HEK293 (cell line): ENCODE measurements around the gene SLC46A1.

Experiments
- CTCF ChIA-PET: fragments of 350-600 bp; formaldehyde crosslinking; extraction: SDS; loops from one replicate; lab custom pipeline; 2021; ENCODE audit warnings: antibody characterized with exemption; lab: Yijun Ruan, JAX
- POLR2A ChIA-PET: fragments of 300-600 bp; formaldehyde crosslinking; extraction: SDS; loops from one replicate; lab custom pipeline; 2020; ENCODE audit warnings: antibody characterized with exemption, inconsistent platforms; lab: Yijun Ruan, JAX
- H3K27ac ChIP-seq: fragments of 200-500 bp; sonication (Bioruptor generic); 2 replicates; pipeline ENCODE4 v1.5.1; 2014; ENCODE audit warnings: low read depth, low read length, control low read depth, inconsistent platforms; ENCODE audit errors: extremely low read depth
- H3K36me3 ChIP-seq, 2 experiments: fragments of 200-500 bp in 1 of 2; sonication (Bioruptor generic) in 1 of 2; 1 replicate in 1 of 2; 2 replicates in 1 of 2; pipeline ENCODE4 v1.5.1; 2014 to 2017; ENCODE audit warnings: inconsistent platforms in 2 of 2, low read length in 2 of 2; ENCODE audit not compliant: control insufficient read depth in 2 of 2, insufficient read depth in 1 of 2
- H3K4me1 ChIP-seq: fragments of 200-500 bp; sonication (Bioruptor generic); 2 replicates; pipeline ENCODE4 v1.5.1; 2014; ENCODE audit warnings: mild to moderate bottlenecking, low read length, inconsistent platforms; ENCODE audit not compliant: control insufficient read depth, insufficient read depth
- H3K4me3 ChIP-seq: 2 replicates; pipeline ENCODE4 v1.5.1; 2011; ENCODE audit warnings: low read depth, mild to moderate bottlenecking, control low read depth, low read length, moderate library complexity
- H3K9me3 ChIP-seq: fragments of 200-500 bp; sonication (Bioruptor generic); 2 replicates; pipeline ENCODE4 v1.5.1; 2014; ENCODE audit warnings: low read depth, low read length, inconsistent platforms; ENCODE audit not compliant: control insufficient read depth, insufficient read depth
- HOXA7 ChIP-seq: sonication (generic); formaldehyde crosslinking; IDR thresholded peaks from 2 replicates; pipeline ENCODE4 v1.8.1; 2022; ENCODE audit warnings: missing genetic modification reagents, borderline replicate concordance
- KLF17 ChIP-seq: fragments of 450-650 bp; formaldehyde crosslinking; IDR thresholded peaks from 2 replicates; pipeline ENCODE4 v1.5.1; 2016; ENCODE audit warnings: missing biosample characterization, missing genetic modification characterization
- KLF7 ChIP-seq: fragments of 450-650 bp; formaldehyde crosslinking; IDR thresholded peaks from 2 replicates; pipeline ENCODE4 v1.5.1; 2016; ENCODE audit warnings: missing biosample characterization, missing genetic modification characterization, borderline replicate concordance
- SP3 ChIP-seq: fragments of 450-650 bp; formaldehyde crosslinking; IDR thresholded peaks from 2 replicates; pipeline ENCODE4 v1.5.1; 2016; ENCODE audit warnings: missing biosample characterization, missing genetic modification characterization
- ZBTB17 ChIP-seq: fragments of 450-650 bp; formaldehyde crosslinking; IDR thresholded peaks from 2 replicates; pipeline ENCODE4 v1.5.1; 2016; ENCODE audit warnings: missing biosample characterization, missing genetic modification characterization
- ZFP69B ChIP-seq: fragments of 450-650 bp; formaldehyde crosslinking; IDR thresholded peaks from 2 replicates; pipeline ENCODE4 v1.5.1; 2016; ENCODE audit warnings: missing biosample characterization, missing genetic modification characterization
- ZNF121 ChIP-seq: fragments of 450-650 bp; formaldehyde crosslinking; IDR thresholded peaks from 2 replicates; pipeline ENCODE4 v1.5.1; 2016; ENCODE audit warnings: missing biosample characterization, missing genetic modification characterization
- ZNF146 ChIP-seq: fragments of 450-650 bp; formaldehyde crosslinking; IDR thresholded peaks from 2 replicates; pipeline ENCODE4 v1.5.1; 2016; ENCODE audit warnings: missing biosample characterization, missing genetic modification characterization
- ZNF221 ChIP-seq: fragments of 450-650 bp; formaldehyde crosslinking; IDR thresholded peaks from 2 replicates; pipeline ENCODE4 v1.5.1; 2017; ENCODE audit warnings: missing biosample characterization, missing genetic modification characterization, borderline replicate concordance
- ZNF23 ChIP-seq: fragments of 450-650 bp; formaldehyde crosslinking; IDR thresholded peaks from 2 replicates; pipeline ENCODE4 v1.5.1; 2016; ENCODE audit warnings: missing biosample characterization, missing genetic modification characterization, borderline replicate concordance
- ZNF26 ChIP-seq: fragments of 450-650 bp; formaldehyde crosslinking; IDR thresholded peaks from 2 replicates; pipeline ENCODE4 v1.5.1; 2016; ENCODE audit warnings: missing biosample characterization, missing genetic modification characterization
- ZNF311 ChIP-seq: fragments of 450-650 bp; formaldehyde crosslinking; IDR thresholded peaks from 2 replicates; pipeline ENCODE4 v1.5.1; 2017; ENCODE audit warnings: missing biosample characterization, missing genetic modification characterization, borderline replicate concordance
- ZNF354C ChIP-seq: fragments of 450-650 bp; formaldehyde crosslinking; IDR thresholded peaks from 2 replicates; pipeline ENCODE4 v1.5.1; 2016; ENCODE audit warnings: missing biosample characterization, missing genetic modification characterization, low read depth, borderline replicate concordance
- ZNF362 ChIP-seq: fragments of 450-650 bp; formaldehyde crosslinking; IDR thresholded peaks from 2 replicates; pipeline ENCODE4 v1.5.1; 2016; ENCODE audit warnings: missing biosample characterization, missing genetic modification characterization
- ZNF488 ChIP-seq: fragments of 450-650 bp; formaldehyde crosslinking; IDR thresholded peaks from 2 replicates; pipeline ENCODE4 v1.5.1; 2016; ENCODE audit warnings: missing biosample characterization, missing genetic modification characterization
- ZNF621 ChIP-seq: fragments of 450-650 bp; formaldehyde crosslinking; IDR thresholded peaks from 2 replicates; pipeline ENCODE4 v1.5.1; 2017; ENCODE audit warnings: missing biosample characterization, missing genetic modification characterization
- ZNF658 ChIP-seq: fragments of 450-650 bp; formaldehyde crosslinking; IDR thresholded peaks from 2 replicates; pipeline ENCODE4; 2016; ENCODE audit warnings: missing biosample characterization, missing genetic modification characterization
- ZNF785 ChIP-seq: fragments of 450-650 bp; formaldehyde crosslinking; IDR thresholded peaks from 2 replicates; pipeline ENCODE4 v1.5.1; 2016; ENCODE audit warnings: missing biosample characterization, missing genetic modification characterization
- ZNF792 ChIP-seq: fragments of 450-650 bp; formaldehyde crosslinking; IDR thresholded peaks from 2 replicates; pipeline ENCODE4 v1.5.1; 2016; ENCODE audit warnings: missing biosample characterization, missing genetic modification characterization
- ZNF837 ChIP-seq: fragments of 450-650 bp; formaldehyde crosslinking; IDR thresholded peaks from 2 replicates; pipeline ENCODE4 v1.5.1; 2016; ENCODE audit warnings: missing biosample characterization, missing genetic modification characterization
- ZSCAN30 ChIP-seq: fragments of 450-650 bp; IDR thresholded peaks from 2 replicates; pipeline ENCODE4 v1.5.1; 2018; ENCODE audit warnings: missing biosample characterization, mild to moderate bottlenecking, missing genetic modification characterization, moderate library complexity

SLC46A1 gene

GRCh38 chr17:28365487-28365886 is 40.5 kb downstream of the SLC46A1 start:
- Histone ChIP-seq H3K4me1 (no peaks in the 10 kb centered on the region), H3K4me3 (no peak overlapping the region), H3K9me3 (no peaks in the 10 kb centered on the region), H3K27ac (no peak overlapping the region), H3K36me3 (peaks cover 16 to 48% of the 10 kb centered on the region in 2 experiments)
- ChIA-PET CTCF (interaction anchor here (0.6 kb wide), 1 partner anchor 534 kb away, joined by 4 read pairs; no protein-coding TSS in a partner anchor), POLR2A (no interaction called here)
- TF ChIP-seq ZNF658 (tag by site-specific recombination): no peak
- TF ChIP-seq ZNF23: no peak
- no peak for TF ChIP-seq ZSCAN30 (tag by site-specific recombination)
- no peak for TF ChIP-seq ZNF221 (tag by site-specific recombination)
- no peak for TF ChIP-seq ZNF785
- no peak for TF ChIP-seq ZNF311

- no peak within 1 kb of the TSS for H3K27ac ChIP-seq
- no peaks in the 10 kb centered on the region for H3K4me1 ChIP-seq
- H3K4me3 ChIP-seq: no peak within 1 kb of the TSS
- no peak for TF ChIP-seq ZNF26 (tag by site-specific recombination)
- no peaks in the 10 kb centered on the region for H3K9me3 ChIP-seq
- ChIA-PET POLR2A (interaction anchor here (0.8 to 2.3 kb wide), 3 partner anchors 10 to 40 kb away, joined by 3 to 9 read pairs (median 4); partner anchors contain the start of genes IFT20 and TNFAIP1), CTCF (interaction anchor here (0.6 kb wide), 3 partner anchors 113 to 533 kb away, joined by 3 to 4 read pairs (median 3); no protein-coding TSS in a partner anchor)
- H3K36me3 ChIP-seq: peaks cover 23 to 55% of the 10 kb centered on the region in 2 experiments
Measured at GRCh38 chr17:28364665-28365363, 41.2 kb downstream of the SLC46A1 start, which contains the start of gene SEBOX. Gene SEBOX (minus strand): TSS chr17:28365199. CDS start chr17:28365151, 48 bp downstream.

GRCh38 chr17:28363776-28364650 is 42.0 kb downstream of the SLC46A1 start:
- CTCF ChIA-PET: interaction anchor here (0.6 kb wide), 2 partner anchors 112 to 131 kb away, joined by 3 read pairs; no protein-coding TSS in a partner anchor
- Histone ChIP-seq H3K4me3 (no peak overlapping the region), H3K4me1 (no peaks in the 10 kb centered on the region), H3K27ac (no peak overlapping the region), H3K9me3 (no peaks in the 10 kb centered on the region), H3K36me3 (peaks cover 28 to 61% of the 10 kb centered on the region in 2 experiments)
- POLR2A ChIA-PET: interaction anchor here (0.8 to 2.3 kb wide), 3 partner anchors 11 to 41 kb away, joined by 3 to 9 read pairs (median 4); partner anchors contain the start of genes IFT20 and TNFAIP1
- TF ChIP-seq ZNF488 (tag by site-specific recombination) (no peak), ZFP69B (tag by site-specific recombination) (no peak), ZNF792 (tag by site-specific recombination) (no peak), ZNF354C (tag by site-specific recombination) (no peak), ZNF26 (tag by site-specific recombination) (no peak), ZNF621 (tag by site-specific recombination) (no peak), ZNF362 (no peak), ZBTB17 (tag by site-specific recombination) (no peak), ZNF146 (no peak), HOXA7 (no peak), ZNF121 (tag by site-specific recombination) (no peak), KLF7 (tag by site-specific recombination) (no peak), KLF17 (tag by site-specific recombination) (no peak), SP3 (no peak), ZNF837 (tag by site-specific recombination) (no peak)
